ENCODE data around the gene PCP2.

PCP2 gene

DNA sequence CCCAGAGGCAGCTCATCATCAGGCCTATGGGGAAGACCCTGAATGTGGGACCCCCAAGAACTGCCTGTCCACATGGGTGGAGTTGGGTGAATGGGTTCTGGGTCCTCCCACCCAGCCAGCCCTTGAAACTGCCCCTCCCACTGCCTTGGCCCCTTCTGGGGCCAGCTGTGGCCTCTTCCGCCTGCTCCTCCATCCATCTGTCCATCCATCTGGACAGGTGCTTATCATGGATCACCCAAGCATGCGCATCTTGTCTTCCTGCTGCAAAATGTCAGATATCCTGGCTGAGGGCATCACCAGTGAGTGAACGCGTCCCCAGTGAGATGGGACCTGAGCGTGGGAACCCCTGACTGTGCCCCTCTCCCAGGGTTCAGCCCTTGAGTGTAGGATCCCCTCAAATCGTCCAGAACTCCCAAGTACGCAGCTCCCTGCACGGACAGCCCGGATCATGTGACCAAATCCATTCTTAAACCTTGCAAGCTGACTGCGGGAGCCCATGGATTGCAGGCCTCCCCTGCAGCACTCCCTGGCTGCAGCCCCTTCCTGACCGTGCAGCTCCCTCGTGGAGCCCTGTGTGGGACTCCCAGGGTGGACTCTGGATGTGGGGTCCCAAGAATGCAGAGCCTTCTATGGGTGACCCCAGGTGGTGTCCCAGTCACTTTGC lies 5.4 kb upstream of the PCP2 start:
- DNase-seq (ENCODE audit: low spot score): no peak

DNA sequence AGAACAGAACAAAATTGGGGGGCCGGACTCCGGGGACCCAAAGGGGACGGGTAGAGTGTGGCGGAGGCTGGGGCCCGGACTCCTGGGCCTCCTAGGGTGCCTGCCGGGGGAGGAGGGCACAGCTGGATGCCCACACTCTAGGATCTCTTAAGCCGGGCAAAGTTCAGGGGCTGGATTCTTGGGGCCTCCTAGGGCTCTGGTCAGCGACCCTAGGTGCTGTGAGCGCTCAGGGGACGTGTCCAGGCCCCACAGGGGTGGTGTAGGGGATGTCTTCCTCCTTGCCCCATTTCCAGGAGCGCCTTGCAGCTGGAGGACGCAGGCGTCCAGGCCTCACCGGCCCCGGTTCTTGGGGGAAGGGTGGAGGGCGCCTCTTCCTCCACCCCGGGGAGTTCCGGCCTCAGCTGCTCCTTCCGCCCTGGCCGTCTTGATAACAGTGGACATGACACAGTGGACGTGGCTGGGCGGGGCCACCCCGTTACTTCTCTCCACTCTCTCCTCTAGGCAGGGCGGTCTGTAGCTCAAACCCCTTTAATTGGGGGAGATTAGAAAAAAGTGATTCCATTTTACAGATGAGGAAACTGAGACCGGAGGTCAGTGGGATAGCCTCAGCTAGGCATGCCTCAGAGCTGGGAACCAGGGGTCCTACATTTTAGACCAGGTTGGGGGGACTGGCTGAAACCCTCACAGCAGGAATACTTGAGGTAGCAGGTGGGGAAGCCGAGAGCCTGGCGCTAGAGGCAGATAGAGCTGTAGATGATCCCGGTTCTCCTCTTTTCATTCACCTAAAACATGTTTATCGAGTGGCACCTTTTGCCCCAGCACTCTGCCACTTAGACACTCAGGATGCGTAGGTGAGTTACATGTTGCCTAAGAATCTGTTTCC lies 4.1 kb upstream of the PCP2 start:
- DNase-seq (ENCODE audit: low spot score): no peak

- DNase-seq (ENCODE audit: low spot score): peak; percentile 85
These were observed 3.3 kb upstream of the PCP2 start, which contains the start of gene STXBP2 for GRCh38 chr19:7636691-7637373. Gene STXBP2 (plus strand): TSS chr19:7637110. CDS start chr19:7637150, 40 bp downstream.

DNA sequence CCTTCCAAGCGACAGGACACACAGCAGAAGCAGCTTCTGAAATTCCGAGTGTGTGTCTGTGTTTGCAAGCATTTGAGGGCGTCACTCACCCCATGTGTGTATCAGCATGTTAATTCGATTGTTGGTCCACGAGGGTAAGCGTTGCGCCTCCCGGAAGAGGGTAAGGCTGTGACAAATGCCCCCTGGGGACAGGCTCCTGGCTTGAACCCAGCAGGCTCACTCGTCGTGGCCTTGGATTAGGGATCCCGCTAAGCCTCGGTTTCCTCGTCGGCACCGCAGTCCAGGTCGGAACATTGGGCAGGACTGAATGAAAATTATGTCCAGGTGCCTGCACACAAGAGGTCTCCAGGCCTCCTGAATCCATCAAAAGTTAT lies 2.8 kb upstream of the PCP2 start:
- DNase-seq (ENCODE audit: low spot score): no peak

- no peak for DNase-seq (ENCODE audit: low spot score)
These were observed 2.2 kb upstream of the PCP2 start for GRCh38 chr19:7635670-7636069.

- DNase-seq (ENCODE audit: low spot score): no peak
These were observed 947 bp downstream of the PCP2 start for GRCh38 chr19:7632340-7633203.

- no peak for DNase-seq (ENCODE audit: low spot score)
These were observed 1.9 kb downstream of the PCP2 start for GRCh38 chr19:7631577-7631976.

- DNase-seq (ENCODE audit: low spot score): peak; percentile 99
These were observed 4.0 kb downstream of the PCP2 start, which contains the start of the genes PET100 and XAB2 for GRCh38 chr19:7629347-7630054. Gene PET100 (plus strand): TSS chr19:7629793. CDS start chr19:7629834, 41 bp downstream. Gene XAB2 (minus strand): TSS chr19:7629545. CDS start chr19:7629527, 18 bp downstream.

DNA sequence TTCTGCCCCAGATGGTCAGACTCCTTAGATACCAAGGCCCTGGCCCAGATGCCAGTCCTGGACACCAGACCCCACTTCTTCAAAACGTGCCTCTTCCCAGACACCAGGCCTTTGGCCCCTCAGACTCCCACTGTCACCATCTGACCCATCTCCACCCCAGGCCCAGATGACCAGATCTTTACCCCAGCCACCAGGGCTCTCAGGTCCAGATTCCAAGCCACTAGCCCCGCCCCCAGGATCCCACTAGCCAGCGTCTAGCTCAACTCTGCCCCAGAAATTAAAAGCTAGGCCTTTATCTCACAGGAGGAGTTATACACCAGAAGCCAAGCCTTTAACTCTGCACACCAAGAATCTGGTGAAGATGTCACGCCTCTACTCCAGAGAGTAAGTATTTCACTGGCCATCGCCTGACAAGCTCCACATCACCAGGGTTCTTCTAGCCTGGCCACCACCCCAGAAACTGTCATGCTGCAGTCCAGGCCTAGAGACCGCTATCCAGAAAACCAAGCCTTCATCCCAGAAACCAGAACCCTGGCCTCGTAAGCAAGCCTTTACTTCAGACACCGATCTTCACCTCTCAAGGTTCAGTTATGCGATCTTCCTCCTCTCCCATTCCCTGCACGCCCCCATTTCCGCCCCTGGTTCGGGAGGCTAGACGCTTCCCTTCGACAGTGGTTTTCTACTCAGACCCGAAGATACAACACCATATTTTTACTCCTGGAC lies 4.8 kb downstream of the PCP2 start:
- no peak for DNase-seq (ENCODE audit: low spot score)

- no peak for DNase-seq (ENCODE audit: low spot score)
These were observed 6.4 kb downstream of the PCP2 start for GRCh38 chr19:7627166-7627565.

DNA sequence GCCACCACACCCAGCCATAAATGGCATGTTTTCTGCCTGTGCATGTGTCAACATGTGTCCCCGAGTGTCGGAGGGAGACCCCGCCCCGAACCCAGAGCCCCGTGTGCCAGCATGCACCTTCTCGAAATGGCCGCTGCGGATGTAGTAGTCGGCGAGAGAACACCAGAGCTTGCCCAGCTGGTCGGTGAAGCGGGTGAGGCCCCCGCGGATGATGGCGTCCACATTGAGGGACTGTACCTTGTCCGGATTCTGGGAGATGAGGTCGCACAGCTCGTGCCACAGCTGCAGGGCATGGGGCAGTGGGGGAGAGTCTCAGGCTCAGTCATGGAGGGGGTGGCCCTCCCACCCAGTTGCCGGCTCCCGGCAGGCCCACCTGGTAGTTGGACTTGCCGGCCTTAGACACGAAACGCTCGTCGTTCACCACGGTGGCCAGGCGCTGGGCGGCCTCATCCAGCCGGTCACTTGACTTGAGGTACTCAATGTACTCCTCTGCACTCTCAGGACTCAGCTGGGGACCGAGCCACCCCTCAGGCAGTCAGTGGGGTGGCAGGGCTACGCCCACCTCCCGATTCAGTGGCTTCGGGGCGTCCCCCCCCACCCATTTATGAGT lies 7.7 kb downstream of the PCP2 start:
- no peak for DNase-seq (ENCODE audit: low spot score)

DNA sequence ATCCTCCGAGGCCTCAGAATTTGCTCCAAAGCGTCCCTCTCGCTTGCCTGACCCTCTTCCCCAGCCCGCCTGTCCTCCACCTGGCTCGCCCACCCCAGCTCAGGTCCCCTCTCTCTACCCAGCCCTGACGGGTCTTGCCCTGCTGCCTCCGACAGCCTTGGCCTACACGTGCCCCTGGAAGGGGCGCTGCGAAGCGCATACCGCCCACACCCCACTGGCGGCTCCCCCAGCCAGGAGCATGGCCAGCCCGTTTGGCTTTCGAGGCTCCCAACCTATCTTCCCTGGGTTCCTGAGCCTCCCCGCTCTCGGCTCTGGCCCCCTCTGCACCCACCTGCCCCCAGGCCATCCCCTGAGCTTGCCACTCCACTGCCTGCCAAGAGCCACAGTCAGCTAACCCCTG lies 8.7 kb downstream of the PCP2 start:
- DNase-seq (ENCODE audit: low spot score): no peak

GRCh38 chr19:7623725-7624603 lies 9.6 kb downstream of the PCP2 start:
- no peak for DNase-seq (ENCODE audit: low spot score)

- DNase-seq (ENCODE audit: low spot score): no peak
These were observed 10.4 kb downstream of the PCP2 start for GRCh38 chr19:7622933-7623685.

GRCh38 chr19:7620442-7621412 lies 12.8 kb downstream of the PCP2 start:
- no peak for DNase-seq (ENCODE audit: low spot score)

DNA sequence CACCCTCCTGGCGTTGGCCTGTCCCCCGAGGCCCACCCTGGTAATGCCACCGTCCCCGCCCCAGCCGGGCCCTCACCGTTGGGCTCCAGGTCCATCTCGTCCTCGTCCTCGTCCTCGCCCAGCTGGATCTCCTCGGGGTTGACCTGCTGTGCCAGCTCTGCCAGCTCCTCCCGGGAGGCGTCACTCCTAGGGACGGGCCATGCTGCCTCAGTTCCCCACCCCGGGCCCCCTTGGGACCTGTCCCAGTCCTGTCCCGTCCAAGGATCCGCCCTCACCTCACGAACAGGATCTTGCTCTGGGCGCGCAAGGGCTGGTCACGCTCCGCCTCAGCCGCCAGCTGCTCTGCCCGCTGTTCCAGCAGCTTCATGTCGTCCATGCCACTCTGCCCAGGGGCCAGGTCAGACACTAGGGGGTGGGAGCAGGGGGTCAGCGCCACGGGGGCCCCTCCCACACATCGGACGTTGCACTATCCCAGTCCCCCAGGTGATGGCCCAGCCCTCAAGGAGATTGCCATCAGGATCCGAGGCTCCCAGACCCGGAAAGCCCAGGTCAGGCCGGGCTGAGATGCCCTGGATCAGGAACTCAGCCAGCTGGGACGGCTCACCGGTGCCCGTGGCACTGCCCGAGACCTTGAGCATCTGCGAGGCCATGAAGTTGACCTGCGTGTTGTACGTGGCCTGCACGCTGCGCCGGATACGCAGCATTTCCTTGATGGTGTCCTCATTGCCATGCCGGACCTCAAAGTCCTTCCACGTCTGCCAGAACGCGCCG lies 13.7 kb downstream of the PCP2 start:
- DNase-seq (ENCODE audit: low spot score): no peak
